ENCODE data around the gene NOXA1. TPM values are rescaled to one million over a fixed set of nuclear protein-coding genes. Genes with fewer than 3 reads are reported as not detected.

The NOXA1 gene
- total RNA-seq, 1 donor from 2014 or later = 1.0 TPM

DNA sequence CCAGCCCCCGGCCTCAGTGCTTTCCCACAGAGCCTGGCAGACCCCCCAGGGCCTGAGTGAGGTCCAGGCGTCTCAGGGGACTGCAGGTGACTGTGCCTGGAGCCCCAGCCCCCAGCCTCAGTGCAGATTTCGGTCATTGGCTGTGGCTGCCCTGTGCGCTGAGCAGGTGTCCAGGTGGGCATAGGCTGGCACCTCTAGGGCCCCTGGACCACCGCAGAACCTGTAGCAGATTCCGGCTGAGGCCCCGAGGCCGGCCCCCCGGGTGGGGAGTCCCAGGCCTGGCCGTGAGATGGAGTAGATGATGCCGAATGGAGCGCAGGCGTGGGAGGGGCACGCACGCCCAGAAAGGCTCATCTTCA, 12.3 kb upstream of the NOXA1 start:
- TF ChIP-seq, protein P1, sequence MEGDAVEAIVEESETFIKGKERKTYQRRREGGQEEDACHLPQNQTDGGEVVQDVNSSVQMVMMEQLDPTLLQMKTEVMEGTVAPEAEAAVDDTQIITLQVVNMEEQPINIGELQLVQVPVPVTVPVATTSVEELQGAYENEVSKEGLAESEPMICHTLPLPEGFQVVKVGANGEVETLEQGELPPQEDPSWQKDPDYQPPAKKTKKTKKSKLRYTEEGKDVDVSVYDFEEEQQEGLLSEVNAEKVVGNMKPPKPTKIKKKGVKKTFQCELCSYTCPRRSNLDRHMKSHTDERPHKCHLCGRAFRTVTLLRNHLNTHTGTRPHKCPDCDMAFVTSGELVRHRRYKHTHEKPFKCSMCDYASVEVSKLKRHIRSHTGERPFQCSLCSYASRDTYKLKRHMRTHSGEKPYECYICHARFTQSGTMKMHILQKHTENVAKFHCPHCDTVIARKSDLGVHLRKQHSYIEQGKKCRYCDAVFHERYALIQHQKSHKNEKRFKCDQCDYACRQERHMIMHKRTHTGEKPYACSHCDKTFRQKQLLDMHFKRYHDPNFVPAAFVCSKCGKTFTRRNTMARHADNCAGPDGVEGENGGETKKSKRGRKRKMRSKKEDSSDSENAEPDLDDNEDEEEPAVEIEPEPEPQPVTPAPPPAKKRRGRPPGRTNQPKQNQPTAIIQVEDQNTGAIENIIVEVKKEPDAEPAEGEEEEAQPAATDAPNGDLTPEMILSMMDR (IDR thresholded peaks at IDR 0.05) = no peak
- H3K27me3 Mint-ChIP-seq (ENCODE audit: unreplicated experiment) = no peaks in the 10 kb centered on the region
- H3K36me3 Mint-ChIP-seq (ENCODE audit: unreplicated experiment) = no peaks in the 10 kb centered on the region

DNA sequence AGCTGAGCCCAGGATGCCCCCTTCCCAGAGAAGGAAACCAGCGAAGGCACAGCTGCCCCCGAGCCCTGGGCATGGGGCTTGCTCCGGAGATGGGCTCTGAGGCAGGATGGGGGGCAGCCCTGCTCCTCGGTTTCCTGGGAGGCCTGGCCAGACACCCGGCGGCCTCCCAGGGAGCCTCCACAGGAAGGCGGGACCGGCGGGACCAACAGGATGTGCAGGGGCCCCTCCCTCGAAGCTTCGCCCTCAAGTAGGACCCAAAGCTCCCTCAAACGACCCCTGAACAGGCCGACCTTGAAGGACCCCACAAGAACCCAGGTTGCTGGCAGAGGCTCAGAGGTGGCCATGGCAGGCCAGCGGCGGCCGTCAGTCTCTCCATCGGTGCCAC, 11.9 kb upstream of the NOXA1 start:
- Mint-ChIP-seq H3K27me3 (ENCODE audit: unreplicated experiment) (no peaks in the 10 kb centered on the region), H3K36me3 (ENCODE audit: unreplicated experiment) (no peaks in the 10 kb centered on the region), H3K9me3 (ENCODE audit: unreplicated experiment) (no peaks in the 10 kb centered on the region), H3K27ac (ENCODE audit: unreplicated experiment) (no peak overlapping the region), H3K4me3 (ENCODE audit: unreplicated experiment) (no peak overlapping the region), H3K4me1 (ENCODE audit: unreplicated experiment) (peaks cover 31% of the 10 kb centered on the region)
- DNase-seq (ENCODE audit: extremely low spot score, unreplicated experiment) = no peak
- TF ChIP-seq, protein P1 (IDR thresholded peaks at IDR 0.05) = no peak

More for the DNA sequence above, 12.3 kb upstream of the NOXA1 start:
- no peak for DNase-seq (ENCODE audit: extremely low spot score, unreplicated experiment)
- no peak overlapping the region for H3K4me3 Mint-ChIP-seq (ENCODE audit: unreplicated experiment)
- H3K27ac Mint-ChIP-seq (ENCODE audit: unreplicated experiment) = no peak overlapping the region
- no peaks in the 10 kb centered on the region for H3K9me3 Mint-ChIP-seq (ENCODE audit: unreplicated experiment)
- H3K4me1 Mint-ChIP-seq (ENCODE audit: unreplicated experiment) = peaks cover 34% of the 10 kb centered on the region

DNA sequence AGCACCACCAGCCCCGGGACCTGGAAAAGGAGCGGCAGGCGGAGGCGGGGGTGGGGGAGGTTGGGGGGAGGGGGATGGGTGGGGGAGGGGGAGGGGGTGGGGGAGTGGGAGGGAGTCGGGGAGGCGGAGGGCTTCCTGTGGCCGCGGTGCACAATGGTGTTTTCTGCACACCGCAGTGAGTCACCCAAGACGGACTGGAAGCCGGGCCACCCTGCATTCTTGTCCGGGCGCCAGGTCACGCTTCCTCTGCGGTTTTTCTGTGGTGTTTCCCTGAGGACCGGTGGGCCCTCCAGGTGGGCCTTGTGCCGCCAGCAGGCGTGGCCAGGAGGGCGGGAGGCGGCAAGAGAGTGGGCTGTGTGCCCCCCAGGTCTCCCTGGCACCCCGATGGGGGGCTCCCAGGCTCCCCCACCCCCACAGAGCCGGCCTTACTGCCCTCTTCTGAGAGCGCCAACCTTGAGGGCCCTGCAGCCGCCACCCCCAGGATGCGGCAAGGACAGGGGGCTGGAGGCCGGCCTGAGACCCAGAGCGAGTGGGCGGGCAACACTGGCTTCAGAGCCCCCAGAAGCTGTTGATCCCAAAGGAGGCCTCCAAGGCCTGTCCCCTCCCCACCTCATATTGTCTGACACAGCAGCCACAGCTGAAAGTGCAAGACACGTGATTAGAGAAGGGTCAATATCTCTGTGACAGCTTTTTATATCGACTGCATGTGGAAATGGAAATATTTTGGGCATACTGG, 11.4 kb upstream of the NOXA1 start:
- no peak for DNase-seq (ENCODE audit: extremely low spot score, unreplicated experiment)
- Mint-ChIP-seq H3K9me3 (ENCODE audit: unreplicated experiment) (no peaks in the 10 kb centered on the region), H3K27me3 (ENCODE audit: unreplicated experiment) (no peaks in the 10 kb centered on the region), H3K4me1 (ENCODE audit: unreplicated experiment) (peaks cover 31% of the 10 kb centered on the region), H3K36me3 (ENCODE audit: unreplicated experiment) (no peaks in the 10 kb centered on the region), H3K4me3 (ENCODE audit: unreplicated experiment) (no peak overlapping the region), H3K27ac (ENCODE audit: unreplicated experiment) (peak overlapping the region; percentile 23)
- TF ChIP-seq, protein P1 (IDR thresholded peaks at IDR 0.05) = no peak

DNA sequence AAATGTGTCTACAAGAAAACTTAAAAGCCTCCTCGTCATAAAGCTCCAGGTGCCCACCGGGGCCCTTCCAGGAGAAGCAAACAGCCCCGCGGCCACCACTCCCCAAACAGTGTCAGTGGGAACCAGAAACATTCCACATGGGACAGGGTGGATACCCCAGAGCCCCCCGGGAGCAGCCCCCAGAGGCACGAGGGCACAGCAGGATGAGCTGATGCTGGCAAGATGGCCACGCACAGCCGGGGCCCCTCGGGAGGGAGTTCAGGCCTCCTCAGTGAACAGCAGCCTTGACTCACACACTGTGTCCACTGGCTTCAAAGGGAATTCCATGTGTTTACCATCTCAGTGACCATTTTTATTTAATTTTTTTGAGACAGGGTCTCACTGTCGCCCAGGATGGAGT, 10.8 kb upstream of the NOXA1 start:
- Mint-ChIP-seq H3K9me3 (ENCODE audit: unreplicated experiment) (no peaks in the 10 kb centered on the region), H3K4me3 (ENCODE audit: unreplicated experiment) (no peak overlapping the region), H3K27ac (ENCODE audit: unreplicated experiment) (peak overlapping the region; percentile 38), H3K4me1 (ENCODE audit: unreplicated experiment) (peaks cover 31% of the 10 kb centered on the region), H3K36me3 (ENCODE audit: unreplicated experiment) (no peaks in the 10 kb centered on the region), H3K27me3 (ENCODE audit: unreplicated experiment) (no peaks in the 10 kb centered on the region)
- TF ChIP-seq, protein P1 (IDR thresholded peaks at IDR 0.05) = no peak
- DNase-seq (ENCODE audit: extremely low spot score, unreplicated experiment) = no peak

DNA sequence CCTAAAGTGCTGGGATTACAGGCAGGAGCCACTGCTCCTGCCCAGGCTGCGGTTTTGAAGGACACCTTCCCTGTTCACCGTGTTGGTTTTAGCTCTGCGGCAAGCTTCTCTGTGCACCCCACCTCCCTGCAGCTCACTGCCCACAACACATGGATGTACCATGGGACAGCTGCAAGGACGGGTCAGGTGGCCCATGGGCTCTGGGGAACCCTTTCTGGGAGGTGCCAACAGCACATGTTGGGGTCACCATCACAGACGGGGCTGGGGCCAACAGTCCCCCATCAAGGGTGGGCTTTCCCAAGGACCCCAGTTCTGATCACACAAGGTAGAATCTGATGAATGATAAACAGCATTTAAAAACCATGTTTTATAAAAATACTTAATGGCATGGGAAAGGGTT, 7.7 kb upstream of the NOXA1 start:
- Mint-ChIP-seq H3K4me3 (ENCODE audit: unreplicated experiment) (no peak overlapping the region), H3K27me3 (ENCODE audit: unreplicated experiment) (no peaks in the 10 kb centered on the region), H3K9me3 (ENCODE audit: unreplicated experiment) (no peaks in the 10 kb centered on the region), H3K36me3 (ENCODE audit: unreplicated experiment) (peaks cover 2% of the 10 kb centered on the region), H3K4me1 (ENCODE audit: unreplicated experiment) (peaks cover 29% of the 10 kb centered on the region), H3K27ac (ENCODE audit: unreplicated experiment) (no peak overlapping the region)
- DNase-seq (ENCODE audit: extremely low spot score, unreplicated experiment) = no peak
- TF ChIP-seq, protein P1 (IDR thresholded peaks at IDR 0.05) = no peak

Measured in osteocyte (in vitro differentiated cells).